OCI-LY7 (cell line): ENCODE data around the gene SCYL3. TPM values are rescaled to one million over a fixed set of nuclear protein-coding genes. Genes with fewer than 3 reads are reported as not detected.

Experiments
- BruUV-seq: library from RNA; stranded (reverse); fragments of 400-500 nt; replicated peaks from 2 replicates; lab custom pipeline; 2021; lab: Mats Ljungman, UMichigan
- CTCF ChIA-PET: fragments of 300-600 bp; sonication (Branson Sonifier 250); formaldehyde crosslinking; loops from one replicate; lab custom pipeline; 2022; ENCODE audit warnings: antibody characterized with exemption; ENCODE audit not compliant: unreplicated experiment; lab: Charles Lee
- POLR2A ChIA-PET: fragments of 300-600 bp; sonication (Branson Sonifier 250); formaldehyde crosslinking; loops from one replicate; lab custom pipeline; 2022; ENCODE audit warnings: antibody characterized with exemption; lab: Charles Lee
- DNase-seq: peaks from one replicate; pipeline ENCODE4 v3.0.0-alpha.2; 2015; ENCODE audit warnings: low spot score
- H2AFZ ChIP-seq: fragments of 200-600 bp; sonication (generic), shearing (Covaris generic); 2 replicates; pipeline ENCODE4 v1.6.1; 2014; ENCODE audit warnings: mild to moderate bottlenecking, antibody characterized with exemption, low read length, moderate library complexity
- H3K27ac ChIP-seq: fragments of 200-600 bp; sonication (generic); 2 replicates; pipeline ENCODE4 v1.5.1; 2014; ENCODE audit warnings: mixed run types, low read depth, mild to moderate bottlenecking, moderate library complexity, low read length, inconsistent platforms; ENCODE audit not compliant: poor library complexity, severe bottlenecking
- H3K36me3 ChIP-seq: fragments of 200-600 bp; sonication (generic); 2 replicates; pipeline ENCODE4 v1.6.1; 2014; ENCODE audit warnings: mild to moderate bottlenecking, antibody characterized with exemption, low read length, moderate library complexity, mixed read lengths; ENCODE audit not compliant: insufficient read depth
- H3K4me1 ChIP-seq: fragments of 200-600 bp; sonication (generic); 2 replicates; pipeline ENCODE4 v1.5.1; 2014; ENCODE audit warnings: mild to moderate bottlenecking, low read length; ENCODE audit not compliant: insufficient read depth, poor library complexity, severe bottlenecking
- H3K4me2 ChIP-seq: fragments of 200-600 bp; sonication (generic); 2 replicates; pipeline ENCODE4 v1.6.1; 2014; ENCODE audit warnings: mild to moderate bottlenecking, low read length
- H3K4me3 ChIP-seq: fragments of 200-600 bp; sonication (generic); 2 replicates; pipeline ENCODE4 v1.5.1; 2014; ENCODE audit warnings: mild to moderate bottlenecking, low read depth, low read length; ENCODE audit not compliant: poor library complexity, severe bottlenecking
- H3K79me2 ChIP-seq: fragments of 200-600 bp; sonication (generic); 2 replicates; pipeline ENCODE4 v1.6.1; 2016; ENCODE audit warnings: low read depth, mild to moderate bottlenecking, low read length, moderate library complexity, mixed read lengths; ENCODE audit not compliant: insufficient read depth
- H3K9me2 ChIP-seq: fragments of 200-600 bp; sonication (generic); 2 replicates; pipeline ENCODE4 v1.6.1; 2016; ENCODE audit warnings: mild to moderate bottlenecking, low read length, mixed read lengths; ENCODE audit not compliant: insufficient read depth
- H3K9me3 ChIP-seq: fragments of 200-600 bp; sonication (generic); 2 replicates; pipeline ENCODE4 v1.6.1; 2014; ENCODE audit warnings: mild to moderate bottlenecking, mixed run types, low read length, mixed read lengths
- H4K20me1 ChIP-seq: fragments of 200-600 bp; sonication (generic); 2 replicates; pipeline ENCODE4 v1.6.1; 2014; ENCODE audit warnings: mild to moderate bottlenecking, antibody characterized with exemption, low read length, moderate library complexity, mixed read lengths; ENCODE audit not compliant: insufficient read depth
- CTCF ChIP-seq: fragments of 200-600 bp; sonication (generic); conservative IDR thresholded peaks from 2 replicates; pipeline ENCODE4 v1.5.1; 2014; ENCODE audit warnings: mild to moderate bottlenecking, antibody characterized with exemption, low read length, moderate library complexity, mixed read lengths
- EZH2phosphoT487 ChIP-seq: fragments of 200-600 bp; sonication (generic); IDR thresholded peaks from 2 replicates; pipeline ENCODE4 v1.6.1; 2018; ENCODE audit warnings: low read depth, borderline replicate concordance, mild to moderate bottlenecking, mixed run types, antibody characterized with exemption, low read length, moderate library complexity, mixed read lengths
- intact Hi-C: fragments of 100-400 bp; cut with micrococcal nuclease; formaldehyde crosslinking; loops from one replicate; pipeline ENCODE4 v1.10.0; 2022; ENCODE audit not compliant: unreplicated experiment
- total RNA-seq, 2 experiments: library from RNA; depleted of rRNA in 1 of 2; stranded (reverse); fragments of >200 nt in 1 of 2; shearing (Covaris generic) in 1 of 2; gene quantifications; 2 replicates each; pipeline ENCODE4 v1.2.3, GENCODE V29; 2014 to 2022

The SCYL3 gene
- total RNA-seq, 2 experiments from 2014 or later: 5.9 to 7.6 TPM

GRCh38 chr1:169933984-169934725 is 40.5 kb upstream of the SCYL3 start:
- Histone ChIP-seq H3K4me1 (no peaks in the 10 kb centered on the region), H4K20me1 (no peaks in the 10 kb centered on the region), H3K4me3 (no peak overlapping the region), H3K9me2 (no peaks in the 10 kb centered on the region), H2AFZ (no peak overlapping the region), H3K79me2 (no peaks in the 10 kb centered on the region), H3K9me3 (no peaks in the 10 kb centered on the region), H3K4me2 (no peak overlapping the region), H3K27ac (no peak overlapping the region), H3K36me3 (no peaks in the 10 kb centered on the region)
- DNase-seq: no peak
- ChIA-PET POLR2A (interaction anchor here (0.9 to 1.5 kb wide), 2 partner anchors 15 to 30 kb away, joined by 3 to 4 read pairs; no protein-coding TSS in a partner anchor), CTCF (no interaction called here)
- no TSS peak for BruUV-seq
- TF ChIP-seq CTCF: no peak
- TF ChIP-seq EZH2phosphoT487: no peak
- intact Hi-C loops: no loop called here

- ChIA-PET POLR2A (no interaction called here), CTCF (no interaction called here)
- intact Hi-C loops: no loop called here
Observed at GRCh38 chr1:169931795-169932231, 38.1 kb upstream of the SCYL3 start.

More at GRCh38 chr1:169931795-169932231, 38.1 kb upstream of the SCYL3 start:
- no peaks in the 10 kb centered on the region for H3K9me3 ChIP-seq
- no peak overlapping the region for H2AFZ ChIP-seq
- no peaks in the 10 kb centered on the region for H4K20me1 ChIP-seq
- H3K79me2 ChIP-seq: no peaks in the 10 kb centered on the region
- no peak for DNase-seq
- no peaks in the 10 kb centered on the region for H3K36me3 ChIP-seq
- H3K4me2 ChIP-seq: no peak overlapping the region
- BruUV-seq: no TSS peak
- TF ChIP-seq CTCF (no peak), EZH2phosphoT487 (no peak)
- H3K27ac ChIP-seq: no peak overlapping the region
- H3K4me3 ChIP-seq: no peak overlapping the region
- no peaks in the 10 kb centered on the region for H3K4me1 ChIP-seq
- no peaks in the 10 kb centered on the region for H3K9me2 ChIP-seq
